HepG2 (cell line): ENCODE data around the gene CFL1. TPM values are rescaled to one million over a fixed set of nuclear protein-coding genes. Genes with fewer than 3 reads are reported as not detected.

Experiments
- AGO2 ChIP-seq: fragments of 200-400 bp; formaldehyde crosslinking; optimal IDR thresholded peaks from 2 replicates; pipeline ENCODE3; 2017; ENCODE audit warnings: mild to moderate bottlenecking, low read depth, low read length, moderate library complexity
- BCLAF1 ChIP-seq: fragments of 450-650 bp; IDR thresholded peaks from 2 replicates; pipeline ENCODE4 v1.6.1; 2017; ENCODE audit warnings: mild to moderate bottlenecking
- BHLHE40 ChIP-seq: IDR thresholded peaks from 2 replicates; pipeline ENCODE4 v1.6.1; 2011; ENCODE audit warnings: low read length, improper control_type of control experiment
- CHCHD3 ChIP-seq: sonication (generic); formaldehyde crosslinking; IDR thresholded peaks from 2 replicates; pipeline ENCODE4 v1.8.0; 2022; ENCODE audit warnings: mild to moderate bottlenecking, missing genetic modification reagents, moderate library complexity
- FOXM1 ChIP-seq: sonication (generic); formaldehyde crosslinking; IDR thresholded peaks from 2 replicates; pipeline ENCODE4 v1.5.0; 2020; ENCODE audit warnings: missing genetic modification reagents
- MZF1 ChIP-seq: sonication (generic); formaldehyde crosslinking; IDR thresholded peaks from 2 replicates; pipeline ENCODE4 v1.8.1; 2023; ENCODE audit warnings: mild to moderate bottlenecking, missing genetic modification reagents, borderline replicate concordance
- NFRKB ChIP-seq: fragments of 450-650 bp; IDR thresholded peaks from 2 replicates; pipeline ENCODE4 v1.6.1; 2017
- NR2C2 ChIP-seq: sonication (generic); formaldehyde crosslinking; IDR thresholded peaks from 2 replicates; pipeline ENCODE4 v1.4.0; 2020; ENCODE audit warnings: missing genetic modification reagents, mild to moderate bottlenecking, moderate library complexity, borderline replicate concordance
- RBFOX2 ChIP-seq: fragments of 200-400 bp; formaldehyde crosslinking; IDR thresholded peaks from 2 replicates; pipeline ENCODE4 v1.6.1; 2017; ENCODE audit warnings: low read depth, mild to moderate bottlenecking, low read length
- SNAI1 ChIP-seq: sonication (generic); formaldehyde crosslinking; IDR thresholded peaks from 2 replicates; pipeline ENCODE4 v1.5.0; 2020; ENCODE audit warnings: mild to moderate bottlenecking, missing genetic modification reagents, borderline replicate concordance
- TEAD2 ChIP-seq: sonication (generic); formaldehyde crosslinking; IDR thresholded peaks from 2 replicates; pipeline ENCODE4 v1.9.0; 2021; ENCODE audit warnings: missing genetic modification reagents
- U2AF1 ChIP-seq: fragments of 200-400 bp; formaldehyde crosslinking; optimal IDR thresholded peaks from 2 replicates; pipeline ENCODE3; 2017; ENCODE audit warnings: mild to moderate bottlenecking, low read depth, low read length
- U2AF2 ChIP-seq: fragments of 200-400 bp; formaldehyde crosslinking; IDR thresholded peaks from 2 replicates; pipeline ENCODE4 v1.6.1; 2017; ENCODE audit warnings: low read depth, mild to moderate bottlenecking, low read length
- ZBTB37 ChIP-seq: sonication (generic); formaldehyde crosslinking; IDR thresholded peaks from 2 replicates; pipeline ENCODE4 v1.4.0; 2020; ENCODE audit warnings: mild to moderate bottlenecking, missing genetic modification reagents
- ZFP62 ChIP-seq: sonication (generic); formaldehyde crosslinking; IDR thresholded peaks from 2 replicates; pipeline ENCODE4 v1.4.0; 2020; ENCODE audit warnings: missing genetic modification reagents
- ZNF101 ChIP-seq: sonication (generic); formaldehyde crosslinking; IDR thresholded peaks from 2 replicates; pipeline ENCODE4 v1.4.0; 2020; ENCODE audit warnings: mild to moderate bottlenecking, low read depth, missing genetic modification reagents, borderline replicate concordance
- ZNF143 ChIP-seq: sonication (generic); formaldehyde crosslinking; IDR thresholded peaks from 2 replicates; pipeline ENCODE4 v1.4.0; 2020; ENCODE audit warnings: missing genetic modification reagents
- ZNF264 ChIP-seq: sonication (generic); formaldehyde crosslinking; IDR thresholded peaks from 2 replicates; pipeline ENCODE4 v1.4.0; 2020; ENCODE audit warnings: missing genetic modification reagents
- ZNF30 ChIP-seq: sonication (generic); formaldehyde crosslinking; IDR thresholded peaks from 2 replicates; pipeline ENCODE4 v1.5.0; 2020; ENCODE audit warnings: mild to moderate bottlenecking, missing genetic modification reagents
- ZNF317 ChIP-seq: sonication (generic); formaldehyde crosslinking; IDR thresholded peaks from 2 replicates; pipeline ENCODE4 v1.5.0; 2020; ENCODE audit warnings: mild to moderate bottlenecking, missing genetic modification reagents
- ZNF616 ChIP-seq: sonication (generic); formaldehyde crosslinking; IDR thresholded peaks from 2 replicates; pipeline ENCODE4 v1.5.0; 2020; ENCODE audit warnings: low read depth, mild to moderate bottlenecking, missing genetic modification reagents
- ZNF766 ChIP-seq: sonication (generic); formaldehyde crosslinking; IDR thresholded peaks from 2 replicates; pipeline ENCODE4 v1.5.0; 2020; ENCODE audit warnings: missing genetic modification reagents, borderline replicate concordance
- ZNF839 ChIP-seq: sonication (generic); formaldehyde crosslinking; IDR thresholded peaks from 2 replicates; pipeline ENCODE4 v1.4.0; 2020; ENCODE audit warnings: missing genetic modification reagents, mild to moderate bottlenecking, borderline replicate concordance
- ZSCAN25 ChIP-seq: sonication (generic); formaldehyde crosslinking; IDR thresholded peaks from 2 replicates; pipeline ENCODE4 v1.8.0; 2022; ENCODE audit warnings: mild to moderate bottlenecking, missing genetic modification reagents
- polyA plus RNA-seq, 8 experiments: library from polyadenylated mRNA; depleted of rRNA in 3 of 8; stranded (reverse) in 7 of 8; unstranded in 1 of 8; fragments of >200 nt; fragmentation: Illumina TruSeq in 4 of 8; extraction: Trizol in 4 of 8; gene quantifications; 2 replicates each; pipeline versions ENCODE4 v1.2.1 to v1.2.3, GENCODE V29; 2011 to 2016; ENCODE audit warnings: low read depth in 4 of 8, missing spikeins in 1 of 8, mixed read lengths in 1 of 8; ENCODE audit not compliant: insufficient read depth in 1 of 8
- total RNA-seq, 5 experiments: library from RNA; depleted of rRNA; stranded (reverse); fragments of >200 nt; fragmentation: Illumina TruSeq; extraction: Trizol; gene quantifications; 2 replicates each; pipeline ENCODE4 v1.2.3, GENCODE V29; 2016; ENCODE audit warnings: low read depth in 1 of 5
- TF ChIP-seq, protein P1 (sequence below): sonication (generic); formaldehyde crosslinking; IDR thresholded peaks from 2 replicates; pipeline ENCODE4 v1.8.0; 2022; ENCODE audit warnings: missing genetic modification reagents, mild to moderate bottlenecking, moderate library complexity, borderline replicate concordance

The CFL1 gene
- total and polyA plus RNA-seq, 2 of the 13 experiments (the other 11 are each of a cell fraction or from before 2014, with no cell fraction given), result 379 to 383 TPM

DNA sequence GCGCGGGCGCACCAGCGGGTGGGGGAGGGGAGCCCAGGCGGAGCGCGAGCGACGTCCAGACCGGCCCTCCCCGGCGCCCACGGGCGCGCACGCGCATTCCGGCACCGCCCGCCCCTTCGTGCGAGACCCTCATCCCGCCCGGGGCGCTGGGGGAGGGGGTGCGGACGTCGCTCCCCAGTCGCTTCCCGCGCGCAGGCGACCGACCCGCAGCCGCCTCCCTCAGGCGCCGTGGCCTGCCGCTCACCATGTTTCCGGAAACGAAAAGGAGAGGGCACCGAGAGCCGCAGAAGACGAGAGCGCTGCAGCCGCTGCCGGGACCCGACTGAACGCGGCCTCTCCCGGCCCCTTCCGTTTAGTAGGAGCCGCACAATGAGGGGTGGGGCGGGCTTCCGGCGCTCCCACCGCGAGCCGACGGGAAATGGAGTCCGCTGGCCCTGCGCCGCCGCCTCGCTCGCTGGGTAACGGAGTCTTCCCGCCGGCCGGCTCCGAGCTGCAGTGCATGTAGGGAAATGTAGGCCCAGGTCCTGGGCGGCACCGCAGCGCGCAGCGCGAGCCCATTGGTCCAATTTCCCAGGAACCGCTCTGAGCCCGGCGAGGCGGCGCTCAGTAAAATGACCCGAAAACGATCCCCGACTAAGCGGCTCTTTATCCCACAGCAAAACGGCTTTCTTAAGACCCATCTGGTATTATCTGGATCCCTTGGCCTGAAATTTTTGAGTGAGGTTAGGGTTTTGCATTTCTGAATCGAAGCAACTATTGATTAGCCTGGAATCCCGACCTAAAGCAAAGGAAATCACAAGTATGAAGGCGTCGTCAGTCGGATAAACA, at the start of gene CFL1 (continued):
- TF ChIP-seq TEAD2 (CRISPR knock-in tag) (no peak), ZNF143 (peak; percentile 96), SNAI1 (CRISPR knock-in tag) (peak; percentile 70; the same call in 1 of the 2 replicates), RBFOX2 (peak; percentile 99), ZFP62 (no peak; the same call in 1 of the 2 replicates), MZF1 (CRISPR knock-in tag) (no peak), ZNF839 (CRISPR knock-in tag) (0 out of 2 replicates have a peak, but pooled peaks have one; percentile 50), ZSCAN25 (CRISPR knock-in tag) (no peak), U2AF1 (peak; percentile 71), NR2C2 (CRISPR knock-in tag) (peak; percentile 90), ZNF264 (CRISPR knock-in tag) (no peak; the same call in 1 of the 2 replicates), ZNF30 (no peak), BHLHE40 (no peak), NFRKB (no peak), U2AF2 (no peak), ZNF616 (no peak; the same call in 1 of the 2 replicates), ZNF101 (CRISPR knock-in tag) (no peak), AGO2 (peak; percentile 9), CHCHD3 (no peak), ZBTB37 (no peak), BCLAF1 (no peak), FOXM1 (CRISPR knock-in tag) (no peak), ZNF766 (no peak), ZNF317 (CRISPR knock-in tag) (0 out of 2 replicates have a peak, but pooled peaks have one; percentile 24)
- TF ChIP-seq, protein P1, sequence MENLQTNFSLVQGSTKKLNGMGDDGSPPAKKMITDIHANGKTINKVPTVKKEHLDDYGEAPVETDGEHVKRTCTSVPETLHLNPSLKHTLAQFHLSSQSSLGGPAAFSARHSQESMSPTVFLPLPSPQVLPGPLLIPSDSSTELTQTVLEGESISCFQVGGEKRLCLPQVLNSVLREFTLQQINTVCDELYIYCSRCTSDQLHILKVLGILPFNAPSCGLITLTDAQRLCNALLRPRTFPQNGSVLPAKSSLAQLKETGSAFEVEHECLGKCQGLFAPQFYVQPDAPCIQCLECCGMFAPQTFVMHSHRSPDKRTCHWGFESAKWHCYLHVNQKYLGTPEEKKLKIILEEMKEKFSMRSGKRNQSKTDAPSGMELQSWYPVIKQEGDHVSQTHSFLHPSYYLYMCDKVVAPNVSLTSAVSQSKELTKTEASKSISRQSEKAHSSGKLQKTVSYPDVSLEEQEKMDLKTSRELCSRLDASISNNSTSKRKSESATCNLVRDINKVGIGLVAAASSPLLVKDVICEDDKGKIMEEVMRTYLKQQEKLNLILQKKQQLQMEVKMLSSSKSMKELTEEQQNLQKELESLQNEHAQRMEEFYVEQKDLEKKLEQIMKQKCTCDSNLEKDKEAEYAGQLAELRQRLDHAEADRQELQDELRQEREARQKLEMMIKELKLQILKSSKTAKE (CRISPR knock-in tag), result no peak
